ENCODE data around the gene NELL2. TPM values are rescaled to one million over a fixed set of nuclear protein-coding genes. Genes with fewer than 3 reads are reported as not detected.
A peak's percentile ranks its signal among the peaks of the same experiment; 100 is the strongest.

NELL2 gene
- polyA plus RNA-seq, 1 donor, result 99.9 TPM

DNA sequence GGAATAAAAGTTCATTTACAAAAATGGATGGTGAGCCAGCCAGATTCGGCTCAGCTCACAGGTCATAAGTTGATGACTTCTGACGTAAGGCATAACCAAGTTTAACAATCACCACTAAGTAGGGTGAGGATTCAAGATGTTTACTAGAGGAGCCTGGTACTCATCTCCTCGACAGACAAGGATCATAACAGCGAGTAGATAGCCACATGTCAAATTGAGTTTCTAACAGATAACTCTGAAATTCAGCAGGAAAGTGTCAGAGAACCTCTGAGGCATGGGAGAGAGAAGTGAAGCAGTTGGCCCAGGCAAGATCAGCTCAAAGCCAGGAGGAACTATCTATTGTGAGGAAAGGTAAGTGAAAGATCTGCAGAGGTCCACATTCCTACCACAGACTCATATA lies 208.7 kb downstream of the NELL2 start:
- no CpG with 5 or more reads among the region's 4 CpGs for WGBS (ENCODE audit: insufficient coverage, low lambda C conversion rate)

GRCh38 chr12:44663291-44663690 lies 212.8 kb downstream of the NELL2 start:
- WGBS (ENCODE audit: insufficient coverage, low lambda C conversion rate), result 90% methylated on average over 1 of the region's 2 CpGs
- DNase-seq, result no peak
- no peaks in the 10 kb centered on the region for H3K36me3 ChIP-seq (ENCODE audit: control insufficient read depth, insufficient read depth, low read length)
- no peak overlapping the region for H3K27ac ChIP-seq (ENCODE audit: low read length)
- no peaks in the 10 kb centered on the region for H3K27me3 ChIP-seq (ENCODE audit: control insufficient read depth, insufficient read depth, low read length)
- H3K9me3 ChIP-seq (ENCODE audit: control insufficient read depth, low read depth, low read length), result peaks cover under 1% of the 10 kb centered on the region
- H3K4me3 ChIP-seq (ENCODE audit: low read length), result no peak overlapping the region
- H3K4me1 ChIP-seq (ENCODE audit: control insufficient read depth, insufficient read depth, low read length), result no peaks in the 10 kb centered on the region

More for the DNA sequence above, 208.7 kb downstream of the NELL2 start:
- Histone ChIP-seq H3K4me1 (ENCODE audit: control insufficient read depth, insufficient read depth, low read length) (no peaks in the 10 kb centered on the region), H3K4me3 (ENCODE audit: low read length) (no peak overlapping the region), H3K27ac (ENCODE audit: low read length) (no peak overlapping the region), H3K9me3 (ENCODE audit: control insufficient read depth, low read depth, low read length) (peaks cover 18% of the 10 kb centered on the region), H3K36me3 (ENCODE audit: control insufficient read depth, insufficient read depth, low read length) (no peaks in the 10 kb centered on the region), H3K27me3 (ENCODE audit: control insufficient read depth, insufficient read depth, low read length) (no peaks in the 10 kb centered on the region)
- DNase-seq, result no peak

GRCh38 chr12:44655846-44656245 lies 220.3 kb downstream of the NELL2 start:
- no peak overlapping the region for H3K4me3 ChIP-seq (ENCODE audit: low read length)

DNA sequence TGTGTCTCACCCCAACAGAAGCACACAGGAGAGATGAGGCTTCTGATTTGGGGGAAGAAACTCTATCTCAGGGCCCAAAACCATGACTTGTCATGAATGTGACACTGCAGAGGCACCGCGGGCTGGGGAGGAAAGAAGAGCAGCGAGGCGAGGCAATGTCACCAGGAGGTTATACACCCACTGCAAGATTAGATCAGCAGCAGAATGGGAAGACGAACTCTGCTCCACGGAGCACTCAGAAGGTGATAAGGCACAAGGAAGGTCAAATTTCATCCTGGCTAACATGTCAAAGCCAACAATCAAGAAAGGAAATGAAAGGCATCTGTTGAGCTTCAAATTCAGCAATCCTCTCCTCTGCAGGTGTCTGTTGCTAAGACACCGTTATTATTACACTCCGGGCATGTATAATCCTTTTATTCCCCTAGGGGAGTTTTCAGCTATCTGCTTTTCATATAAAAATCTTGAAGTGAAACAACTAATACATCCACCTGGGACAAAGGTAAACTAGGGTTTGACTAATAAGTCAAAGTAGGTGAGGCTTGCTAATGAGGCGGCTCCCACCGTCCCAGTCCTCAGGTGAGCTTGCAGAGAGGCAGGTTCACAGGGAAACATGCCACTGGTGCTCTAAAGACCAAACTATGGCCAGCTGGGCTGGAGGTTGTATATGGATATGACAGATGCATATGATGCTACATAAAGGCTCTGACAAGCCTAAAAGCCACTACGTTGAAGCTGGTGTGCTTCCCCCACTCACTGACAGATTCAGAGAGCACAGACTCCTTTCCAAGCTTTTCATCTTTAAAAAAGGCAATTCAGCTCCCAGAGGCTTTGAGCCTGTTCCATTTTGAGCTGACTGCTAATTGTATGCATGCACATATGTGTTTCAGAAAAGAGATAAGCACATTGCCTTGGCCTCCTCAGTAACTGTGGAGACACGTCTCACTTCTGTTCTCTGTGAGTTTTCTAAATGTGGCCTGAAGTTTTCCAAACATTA lies 221.2 kb downstream of the NELL2 start:
- whole genome bisulfite sequencing (ENCODE audit: insufficient coverage, low lambda C conversion rate), result no CpG with 5 or more reads among the region's 12 CpGs

More at GRCh38 chr12:44655846-44656245, 220.3 kb downstream of the NELL2 start:
- no peak for DNase-seq
- no peaks in the 10 kb centered on the region for H3K36me3 ChIP-seq (ENCODE audit: control insufficient read depth, insufficient read depth, low read length)
- H3K27me3 ChIP-seq (ENCODE audit: control insufficient read depth, insufficient read depth, low read length), result no peaks in the 10 kb centered on the region
- H3K27ac ChIP-seq (ENCODE audit: low read length), result no peak overlapping the region
- H3K4me1 ChIP-seq (ENCODE audit: control insufficient read depth, insufficient read depth, low read length), result peaks cover 5% of the 10 kb centered on the region
- H3K9me3 ChIP-seq (ENCODE audit: control insufficient read depth, low read depth, low read length), result no peaks in the 10 kb centered on the region

DNA sequence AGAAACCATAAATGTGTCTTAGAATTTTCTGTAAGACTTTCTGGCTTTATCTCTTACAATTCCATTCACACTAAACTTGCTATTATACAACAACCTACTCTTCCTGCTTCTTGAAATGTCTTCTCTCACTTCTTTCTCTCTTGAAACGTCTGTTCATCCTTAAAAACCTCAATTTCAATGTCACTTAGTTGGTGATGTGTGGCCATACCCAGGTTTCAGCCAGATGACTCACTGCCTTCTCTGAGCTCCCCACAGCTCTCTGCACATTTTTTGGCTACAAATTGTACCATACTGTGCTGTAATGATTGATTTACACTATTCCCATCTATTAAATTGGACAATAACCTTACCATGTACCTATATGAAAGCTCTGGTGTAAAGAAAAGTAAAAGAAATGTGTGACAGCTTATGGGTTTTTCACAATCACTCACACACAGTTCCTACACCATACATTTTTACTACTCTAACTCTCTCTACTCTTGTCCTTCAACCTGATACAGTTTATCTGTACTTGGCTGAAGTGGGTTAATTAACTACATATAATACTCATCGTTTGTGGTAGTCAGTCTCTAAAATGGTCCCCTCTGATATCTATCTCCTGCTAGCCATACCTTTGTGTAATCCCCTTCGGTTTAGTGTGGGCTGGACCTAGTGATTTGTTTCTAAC lies 222.1 kb downstream of the NELL2 start:
- Histone ChIP-seq H3K27ac (ENCODE audit: low read length) (no peak overlapping the region), H3K36me3 (ENCODE audit: control insufficient read depth, insufficient read depth, low read length) (no peaks in the 10 kb centered on the region), H3K27me3 (ENCODE audit: control insufficient read depth, insufficient read depth, low read length) (no peaks in the 10 kb centered on the region), H3K4me3 (ENCODE audit: low read length) (no peak overlapping the region), H3K9me3 (ENCODE audit: control insufficient read depth, low read depth, low read length) (no peaks in the 10 kb centered on the region), H3K4me1 (ENCODE audit: control insufficient read depth, insufficient read depth, low read length) (peaks cover 5% of the 10 kb centered on the region)
- no peak for DNase-seq
- 100% methylated on average over 1 of the region's 3 CpGs for WGBS (ENCODE audit: insufficient coverage, low lambda C conversion rate)

More for the DNA sequence above, 221.2 kb downstream of the NELL2 start:
- Histone ChIP-seq H3K4me1 (ENCODE audit: control insufficient read depth, insufficient read depth, low read length) (peaks cover 5% of the 10 kb centered on the region), H3K27me3 (ENCODE audit: control insufficient read depth, insufficient read depth, low read length) (no peaks in the 10 kb centered on the region), H3K27ac (ENCODE audit: low read length) (no peak overlapping the region), H3K4me3 (ENCODE audit: low read length) (no peak overlapping the region), H3K9me3 (ENCODE audit: control insufficient read depth, low read depth, low read length) (no peaks in the 10 kb centered on the region), H3K36me3 (ENCODE audit: control insufficient read depth, insufficient read depth, low read length) (no peaks in the 10 kb centered on the region)
- DNase-seq, result peak; percentile 22 to 68

DNA sequence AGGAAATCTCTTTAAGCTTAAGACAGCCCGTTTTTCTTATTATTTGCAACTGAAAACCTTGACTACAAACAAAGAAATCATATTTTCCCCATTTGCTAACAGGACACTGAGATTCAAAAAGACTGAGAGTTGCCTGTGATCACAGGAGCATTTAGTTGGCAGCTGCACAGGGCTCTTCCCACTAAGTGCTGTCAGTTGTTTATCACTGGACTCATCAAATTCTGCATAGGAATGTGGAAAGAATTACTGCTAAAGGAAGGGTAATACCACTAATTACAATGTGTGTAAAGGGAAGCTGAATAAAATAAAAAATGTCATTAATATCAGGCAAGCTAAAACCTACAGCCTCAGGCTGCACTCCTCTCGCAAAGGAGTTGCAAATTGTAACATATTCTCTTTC lies 226.4 kb downstream of the NELL2 start:
- Histone ChIP-seq H3K4me3 (ENCODE audit: low read length) (no peak overlapping the region), H3K27ac (ENCODE audit: low read length) (no peak overlapping the region), H3K27me3 (ENCODE audit: control insufficient read depth, insufficient read depth, low read length) (no peaks in the 10 kb centered on the region), H3K9me3 (ENCODE audit: control insufficient read depth, low read depth, low read length) (no peaks in the 10 kb centered on the region), H3K4me1 (ENCODE audit: control insufficient read depth, insufficient read depth, low read length) (peaks cover 5% of the 10 kb centered on the region), H3K36me3 (ENCODE audit: control insufficient read depth, insufficient read depth, low read length) (no peaks in the 10 kb centered on the region)
- DNase-seq, result no peak
- WGBS (ENCODE audit: insufficient coverage, low lambda C conversion rate), result 100% methylated on average over 1 of the region's 2 CpGs

- no peaks in the 10 kb centered on the region for H3K9me3 ChIP-seq (ENCODE audit: control insufficient read depth, low read depth, low read length)
- no peak overlapping the region for H3K4me3 ChIP-seq (ENCODE audit: low read length)
- H3K36me3 ChIP-seq (ENCODE audit: control insufficient read depth, insufficient read depth, low read length), result no peaks in the 10 kb centered on the region
- WGBS (ENCODE audit: insufficient coverage, low lambda C conversion rate), result 91% methylated on average over 4 of the region's 5 CpGs
- H3K27ac ChIP-seq (ENCODE audit: low read length), result no peak overlapping the region
- DNase-seq, result no peak
- H3K27me3 ChIP-seq (ENCODE audit: control insufficient read depth, insufficient read depth, low read length), result no peaks in the 10 kb centered on the region
- no peaks in the 10 kb centered on the region for H3K4me1 ChIP-seq (ENCODE audit: control insufficient read depth, insufficient read depth, low read length)
Observed at GRCh38 chr12:44647917-44648690, 228.0 kb downstream of the NELL2 start.

DNA sequence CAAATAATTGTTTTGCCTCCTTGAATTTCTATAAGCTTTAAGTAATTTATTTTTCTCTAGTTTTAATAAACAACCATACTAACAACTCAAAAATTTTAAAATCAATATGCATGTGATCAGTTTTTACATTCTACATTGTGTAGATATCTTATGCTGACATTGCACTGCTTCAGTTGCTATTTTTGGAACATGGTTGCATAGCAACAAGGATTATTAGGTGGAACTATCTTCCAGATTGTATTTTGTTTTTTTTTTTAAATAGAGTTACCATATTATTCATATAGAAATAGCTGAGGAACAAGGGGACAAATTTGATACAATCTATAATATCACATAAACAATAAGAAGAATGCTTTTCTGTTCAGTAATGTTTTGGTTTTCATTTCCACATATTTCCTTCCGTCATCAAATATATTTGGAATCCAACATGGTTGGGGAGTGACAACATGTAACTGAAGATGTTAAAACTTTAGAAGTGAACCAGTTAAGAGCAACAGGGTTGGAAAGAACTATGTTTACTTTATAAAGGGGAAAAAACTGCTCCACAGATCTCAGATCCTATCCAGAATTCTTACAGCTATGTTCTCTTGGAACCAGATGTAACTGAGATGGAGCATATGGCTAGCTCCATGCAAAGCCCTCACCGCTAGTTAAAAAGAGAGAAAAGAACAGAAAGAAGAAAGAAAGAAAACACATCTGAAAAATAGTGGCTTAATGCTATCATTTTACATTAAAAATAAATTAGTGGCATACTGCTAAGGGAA lies 235.5 kb downstream of the NELL2 start:
- H3K27ac ChIP-seq (ENCODE audit: low read length), result no peak overlapping the region
- DNase-seq, result peak in 1 of 2 donors; percentile 8
- H3K9me3 ChIP-seq (ENCODE audit: control insufficient read depth, low read depth, low read length), result no peaks in the 10 kb centered on the region
- no peaks in the 10 kb centered on the region for H3K27me3 ChIP-seq (ENCODE audit: control insufficient read depth, insufficient read depth, low read length)
- no peaks in the 10 kb centered on the region for H3K4me1 ChIP-seq (ENCODE audit: control insufficient read depth, insufficient read depth, low read length)
- 67% methylated on average over 1 of the region's 2 CpGs for WGBS (ENCODE audit: insufficient coverage, low lambda C conversion rate)
- H3K4me3 ChIP-seq (ENCODE audit: low read length), result no peak overlapping the region
- no peaks in the 10 kb centered on the region for H3K36me3 ChIP-seq (ENCODE audit: control insufficient read depth, insufficient read depth, low read length)

DNA sequence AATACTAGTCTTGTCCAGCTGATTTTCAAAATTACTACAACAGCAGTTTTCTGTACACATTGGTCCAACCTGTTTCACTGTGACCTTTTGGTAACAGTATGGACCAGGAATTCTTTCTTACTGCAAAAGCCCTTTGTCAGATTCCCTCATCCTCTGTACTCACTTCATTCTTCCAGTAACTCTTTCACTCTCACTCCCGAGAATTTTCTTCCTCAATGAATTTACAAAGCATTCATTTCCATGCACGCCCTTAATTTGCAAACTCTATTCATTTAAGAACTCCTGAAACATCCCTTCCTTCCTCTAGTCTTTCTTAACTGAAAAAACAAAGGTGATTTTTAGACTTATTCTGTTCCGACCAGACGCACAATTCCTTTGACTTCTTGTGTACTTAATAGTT lies 238.2 kb downstream of the NELL2 start:
- Histone ChIP-seq H3K36me3 (ENCODE audit: control insufficient read depth, insufficient read depth, low read length) (no peaks in the 10 kb centered on the region), H3K4me3 (ENCODE audit: low read length) (no peak overlapping the region), H3K27ac (ENCODE audit: low read length) (no peak overlapping the region), H3K9me3 (ENCODE audit: control insufficient read depth, low read depth, low read length) (no peaks in the 10 kb centered on the region), H3K27me3 (ENCODE audit: control insufficient read depth, insufficient read depth, low read length) (no peaks in the 10 kb centered on the region), H3K4me1 (ENCODE audit: control insufficient read depth, insufficient read depth, low read length) (no peaks in the 10 kb centered on the region)
- DNase-seq, result no peak
- 86% methylated on average over 4 of the region's 4 CpGs for WGBS (ENCODE audit: insufficient coverage, low lambda C conversion rate)
